Activated B cell treated with CpG ODN at 0.5 μM for 24 hours (primary cell): ENCODE measurements around the gene AKAP13. TPM values are rescaled to one million over a fixed set of nuclear protein-coding genes. Genes with fewer than 3 reads are reported as not detected.

ENCODE experiments used
- ATAC-seq: fragments of 200-7000 bp; cut with Tn5 transposase; one replicate; pipeline ENCODE4 v1.10.0; 2021; ENCODE audit warnings: low read depth, mild to moderate bottlenecking, moderate library complexity
- CTCF ChIA-PET: fragments of 350-600 bp; sonication (Branson Sonifier 250); formaldehyde crosslinking; loops from one replicate; lab custom pipeline; 2021; ENCODE audit warnings: antibody characterized with exemption; lab: Charles Lee
- POLR2A ChIA-PET: fragments of 350-600 bp; sonication (Branson Sonifier 250); formaldehyde crosslinking; loops from one replicate; lab custom pipeline; 2021; ENCODE audit warnings: antibody characterized with exemption; lab: Charles Lee
- DNase-seq: peaks from one replicate; pipeline ENCODE4 v3.0.0; 2022
- H3K27ac Mint-ChIP-seq: one replicate; pipeline ENCODE4 v1.8.0; 2020; ENCODE audit warnings: mixed read lengths
- H3K27me3 Mint-ChIP-seq: one replicate; pipeline ENCODE4 v1.8.0; 2021; ENCODE audit warnings: mixed read lengths
- H3K36me3 Mint-ChIP-seq: one replicate; pipeline ENCODE4 v1.8.0; 2021; ENCODE audit warnings: low read depth, mixed read lengths
- H3K4me1 Mint-ChIP-seq: one replicate; pipeline ENCODE4 v1.8.0; 2021; ENCODE audit warnings: mixed read lengths
- H3K4me3 Mint-ChIP-seq: one replicate; pipeline ENCODE4 v1.8.0; 2020; ENCODE audit warnings: mild to moderate bottlenecking, mixed read lengths
- H3K9me3 Mint-ChIP-seq: one replicate; pipeline ENCODE4 v1.8.0; 2020; ENCODE audit warnings: mixed read lengths
- CTCF ChIP-seq: fragments of 200-600 bp; IDR thresholded peaks from one replicate; pipeline ENCODE4 v1.8.0; 2022; ENCODE audit warnings: antibody characterized with exemption, mild to moderate bottlenecking
- intact Hi-C: fragments of 100-400 bp; cut with micrococcal nuclease; formaldehyde crosslinking; loops from one replicate; pipeline ENCODE4 v1.15.1; 2024
- total RNA-seq: library from RNA; stranded (reverse); gene quantifications from 2 replicates; pipeline ENCODE4 v1.2.3, GENCODE V29; 2022

Gene AKAP13
- total RNA-seq, 1 donor from 2014 or later: 290 TPM

GRCh38 chr15:85489773-85490493 is 109.5 kb downstream of the AKAP13 start:
- H3K27ac Mint-ChIP-seq: no peak overlapping the region
- H3K27me3 Mint-ChIP-seq: no peaks in the 10 kb centered on the region
- H3K9me3 Mint-ChIP-seq: no peaks in the 10 kb centered on the region
- H3K4me3 Mint-ChIP-seq: no peak overlapping the region
- ChIA-PET CTCF (interaction anchor here (1.1 to 3.0 kb wide), 4 partner anchors 14 to 193 kb away, joined by 3 to 13 read pairs (median 6); no protein-coding TSS in a partner anchor), POLR2A (interaction anchor here (1.3 kb wide), 1 partner anchor 47 kb away, joined by 3 read pairs; no protein-coding TSS in a partner anchor)
- peaks cover 71% of the 10 kb centered on the region for H3K4me1 Mint-ChIP-seq
- no peak for DNase-seq
- intact Hi-C loops: loop anchor here (5.0 to 10.0 kb wide), 3 partner anchors 127 to 215 kb away; no protein-coding TSS in a partner anchor
- H3K36me3 Mint-ChIP-seq: peaks cover 33% of the 10 kb centered on the region
- no peak for TF ChIP-seq CTCF
- no peak for ATAC-seq

- Mint-ChIP-seq H3K27me3 (no peaks in the 10 kb centered on the region), H3K27ac (no peak overlapping the region), H3K4me1 (peaks cover 75% of the 10 kb centered on the region), H3K36me3 (peaks cover 40% of the 10 kb centered on the region), H3K9me3 (no peaks in the 10 kb centered on the region), H3K4me3 (no peak overlapping the region)
- ChIA-PET CTCF (interaction anchor here (2.2 to 3.0 kb wide), 3 partner anchors 14 to 194 kb away, joined by 6 to 13 read pairs (median 7); no protein-coding TSS in a partner anchor), POLR2A (interaction anchor here (0.5 kb wide), 2 partner anchors 97 to 112 kb away, joined by 3 to 5 read pairs; no protein-coding TSS in a partner anchor)
- no peak for DNase-seq
- no peak for ATAC-seq
- intact Hi-C loops: no loop called here
- no peak for TF ChIP-seq CTCF
These were observed 110.5 kb downstream of the AKAP13 start for GRCh38 chr15:85490856-85491255.

GRCh38 chr15:85491691-85492090 is 111.3 kb downstream of the AKAP13 start:
- TF ChIP-seq CTCF: no peak
- ChIA-PET POLR2A (interaction anchor here (0.5 to 0.6 kb wide), 2 partner anchors 35 to 96 kb away, joined by 3 read pairs; no protein-coding TSS in a partner anchor), CTCF (interaction anchor here (3.0 kb wide), 1 partner anchor 13 kb away, joined by 13 read pairs; no protein-coding TSS in a partner anchor)
- Mint-ChIP-seq H3K9me3 (no peaks in the 10 kb centered on the region), H3K27ac (no peak overlapping the region), H3K4me1 (peaks cover 74% of the 10 kb centered on the region), H3K27me3 (no peaks in the 10 kb centered on the region), H3K4me3 (no peak overlapping the region), H3K36me3 (peaks cover 43% of the 10 kb centered on the region)
- ATAC-seq: peak; percentile 47
- DNase-seq: no peak
- intact Hi-C loops: no loop called here

GRCh38 chr15:85492406-85492805 is 112.0 kb downstream of the AKAP13 start:
- CTCF ChIA-PET: no interaction called here
- no peak for DNase-seq
- no peak overlapping the region for H3K4me3 Mint-ChIP-seq
- H3K27me3 Mint-ChIP-seq: no peaks in the 10 kb centered on the region
- no peak for TF ChIP-seq CTCF
- H3K27ac Mint-ChIP-seq: no peak overlapping the region
- peaks cover 77% of the 10 kb centered on the region for H3K4me1 Mint-ChIP-seq
- intact Hi-C loops: no loop called here
- POLR2A ChIA-PET: no interaction called here
- peaks cover 41% of the 10 kb centered on the region for H3K36me3 Mint-ChIP-seq
- no peaks in the 10 kb centered on the region for H3K9me3 Mint-ChIP-seq
- ATAC-seq: no peak

GRCh38 chr15:85493260-85493659 is 112.9 kb downstream of the AKAP13 start:
- H3K9me3 Mint-ChIP-seq: no peaks in the 10 kb centered on the region
- DNase-seq: no peak
- no peak for TF ChIP-seq CTCF
- POLR2A ChIA-PET: no interaction called here
- peaks cover 82% of the 10 kb centered on the region for H3K4me1 Mint-ChIP-seq
- H3K36me3 Mint-ChIP-seq: peaks cover 33% of the 10 kb centered on the region
- no peak overlapping the region for H3K4me3 Mint-ChIP-seq
- intact Hi-C loops: no loop called here
- CTCF ChIA-PET: no interaction called here
- H3K27me3 Mint-ChIP-seq: no peaks in the 10 kb centered on the region
- H3K27ac Mint-ChIP-seq: no peak overlapping the region
- ATAC-seq: no peak
